Measurements from ENCODE around the gene RPAP3. TPM values are rescaled to one million over a fixed set of nuclear protein-coding genes. Genes with fewer than 3 reads are reported as not detected.

RPAP3 gene
- total RNA-seq, 4 donors from 2014 or later = 6.8 to 13.0 (median 7.9) TPM

- DNase-seq (ENCODE audit: low spot score in 2 of 2) = no peak
- H3K4me3 ChIP-seq (ENCODE audit: low read depth, poor library complexity, severe bottlenecking) = no peak overlapping the region
- TF ChIP-seq CTCF (IDR thresholded peaks at IDR 0.05) = no peak
- no peak for TF ChIP-seq POLR2A (IDR thresholded peaks at IDR 0.05)
Measured at GRCh38 chr12:47730341-47730744, 24.5 kb upstream of the RPAP3 start.

GRCh38 chr12:47729233-47729632 is 23.4 kb upstream of the RPAP3 start:
- no peak overlapping the region for H3K4me3 ChIP-seq (ENCODE audit: low read depth, poor library complexity, severe bottlenecking)
- TF ChIP-seq CTCF (IDR thresholded peaks at IDR 0.05) (no peak), POLR2A (IDR thresholded peaks at IDR 0.05) (no peak)
- no peak for DNase-seq (ENCODE audit: low spot score in 2 of 2)
- 47 to 51% methylated on average over 3 of the region's 3 CpGs for WGBS, 2 donors
- intact Hi-C loops (cut with DNase I; ENCODE audit: low total_unique reads) = no loop called here

More at GRCh38 chr12:47730341-47730744, 24.5 kb upstream of the RPAP3 start:
- 61 to 63% methylated on average over 8 of the region's 8 CpGs for WGBS, 2 donors
- intact Hi-C loops (cut with DNase I; ENCODE audit: low total_unique reads) = no loop called here

GRCh38 chr12:47725893-47726292 is 20.1 kb upstream of the RPAP3 start:
- intact Hi-C loops (cut with DNase I; ENCODE audit: low total_unique reads) = no loop called here
- TF ChIP-seq CTCF (IDR thresholded peaks at IDR 0.05) = no peak
- TF ChIP-seq POLR2A (IDR thresholded peaks at IDR 0.05) = no peak
- WGBS, 2 donors = 27 to 44% methylated on average over 5 of the region's 5 CpGs
- H3K4me3 ChIP-seq (ENCODE audit: low read depth, poor library complexity, severe bottlenecking) = no peak overlapping the region
- DNase-seq (ENCODE audit: low spot score in 2 of 2) = peak in 1 of 2 donors; percentile 68

- peak in 1 of 2 donors; percentile 82 for DNase-seq (ENCODE audit: low spot score in 2 of 2)
- no peak within 1 kb of the TSS for H3K4me3 ChIP-seq (ENCODE audit: low read depth, poor library complexity, severe bottlenecking)
- intact Hi-C loops (cut with DNase I; ENCODE audit: low total_unique reads) = no loop called here
- TF ChIP-seq CTCF (IDR thresholded peaks at IDR 0.05) (no peak), POLR2A (IDR thresholded peaks at IDR 0.05) (no peak)
- 65 to 70% methylated on average over 8 of the region's 8 CpGs for WGBS, 2 donors
Measured at GRCh38 chr12:47725091-47725772, 19.4 kb upstream of the RPAP3 start, which contains the start of gene ENDOU. ENDOU (minus strand) TSS chr12:47725490; CDS start chr12:47725413, 77 bp downstream.

- H3K4me3 ChIP-seq (ENCODE audit: low read depth, poor library complexity, severe bottlenecking) = no peak overlapping the region
- 86 to 88% methylated on average over 5 of the region's 5 CpGs for WGBS, 2 donors
- intact Hi-C loops (cut with DNase I; ENCODE audit: low total_unique reads) = no loop called here
- peak in 1 of 2 donors; percentile 82 for DNase-seq (ENCODE audit: low spot score in 2 of 2)
- TF ChIP-seq POLR2A (IDR thresholded peaks at IDR 0.05) = no peak
- TF ChIP-seq CTCF (IDR thresholded peaks at IDR 0.05) = no peak
Measured at GRCh38 chr12:47722941-47723631, 17.3 kb upstream of the RPAP3 start.
